ENCODE results near the gene RSF1. TPM values are rescaled to one million over a fixed set of nuclear protein-coding genes. Genes with fewer than 3 reads are reported as not detected.

The RSF1 gene
- total RNA-seq, 1 experiment from 2014 or later, result 62.0 TPM

DNA sequence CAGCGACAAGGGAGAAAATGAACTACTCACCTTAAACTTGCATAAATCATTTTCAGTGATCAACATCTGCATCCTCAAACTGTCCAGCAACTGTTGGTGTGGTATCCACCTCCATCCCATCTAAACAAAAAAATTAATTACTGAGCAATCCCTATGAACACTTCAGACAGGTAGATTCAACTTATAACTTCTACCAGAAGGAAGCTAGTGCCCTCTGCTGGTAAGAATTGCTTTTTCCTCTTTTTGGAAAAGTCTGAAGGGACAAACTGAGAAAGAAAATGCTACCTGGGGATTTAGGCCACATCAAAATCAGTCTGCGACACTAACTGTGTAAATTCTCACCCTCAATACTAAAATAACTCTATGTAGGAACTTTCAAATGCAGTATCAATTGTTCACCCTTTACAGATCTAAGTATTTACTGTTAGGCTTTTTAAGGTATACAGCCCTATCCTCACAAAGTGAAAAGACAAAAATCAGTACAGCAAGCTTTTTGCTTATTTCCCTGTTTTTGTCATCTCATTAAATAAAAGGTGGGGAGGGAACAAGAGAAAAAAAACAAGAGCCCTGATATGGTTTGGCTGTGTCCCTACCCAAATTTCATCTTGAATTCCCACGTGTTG is 200.8 kb downstream of the RSF1 start:
- no TSS peak for BruUV-seq (replicated peaks)
- ChIA-PET POLR2A (interaction anchor here (0.8 to 1.2 kb wide), 4 partner anchors 12 to 424 kb away, joined by 3 to 4 read pairs (median 3); no protein-coding TSS in a partner anchor), CTCF (interaction anchor here (0.6 to 5.7 kb wide), 21 partner anchors 8 to 529 kb away, joined by 3 to 37 read pairs (median 3); no protein-coding TSS in a partner anchor)
- DNase-seq (ENCODE audit: unreplicated experiment), result peak; percentile 58
- intact Hi-C loops (cut with micrococcal nuclease), result loop anchor here (1.0 to 5.0 kb wide), 2 partner anchors 424 to 492 kb away; partner anchors contain the start of gene MYO7A
- H3K9me3 Mint-ChIP-seq (ENCODE audit: unreplicated experiment), result no peaks in the 10 kb centered on the region
- no peak overlapping the region for H3K4me3 Mint-ChIP-seq (ENCODE audit: unreplicated experiment)
- H3K36me3 Mint-ChIP-seq (ENCODE audit: insufficient read depth, unreplicated experiment), result peaks cover 87% of the 10 kb centered on the region
- no peak overlapping the region for H3K27ac Mint-ChIP-seq (ENCODE audit: low read depth, unreplicated experiment)
- H3K27me3 Mint-ChIP-seq (ENCODE audit: insufficient read depth, unreplicated experiment), result no peaks in the 10 kb centered on the region
- no peaks in the 10 kb centered on the region for H3K4me1 Mint-ChIP-seq (ENCODE audit: insufficient read depth, unreplicated experiment)
- TF ChIP-seq, protein P1, sequence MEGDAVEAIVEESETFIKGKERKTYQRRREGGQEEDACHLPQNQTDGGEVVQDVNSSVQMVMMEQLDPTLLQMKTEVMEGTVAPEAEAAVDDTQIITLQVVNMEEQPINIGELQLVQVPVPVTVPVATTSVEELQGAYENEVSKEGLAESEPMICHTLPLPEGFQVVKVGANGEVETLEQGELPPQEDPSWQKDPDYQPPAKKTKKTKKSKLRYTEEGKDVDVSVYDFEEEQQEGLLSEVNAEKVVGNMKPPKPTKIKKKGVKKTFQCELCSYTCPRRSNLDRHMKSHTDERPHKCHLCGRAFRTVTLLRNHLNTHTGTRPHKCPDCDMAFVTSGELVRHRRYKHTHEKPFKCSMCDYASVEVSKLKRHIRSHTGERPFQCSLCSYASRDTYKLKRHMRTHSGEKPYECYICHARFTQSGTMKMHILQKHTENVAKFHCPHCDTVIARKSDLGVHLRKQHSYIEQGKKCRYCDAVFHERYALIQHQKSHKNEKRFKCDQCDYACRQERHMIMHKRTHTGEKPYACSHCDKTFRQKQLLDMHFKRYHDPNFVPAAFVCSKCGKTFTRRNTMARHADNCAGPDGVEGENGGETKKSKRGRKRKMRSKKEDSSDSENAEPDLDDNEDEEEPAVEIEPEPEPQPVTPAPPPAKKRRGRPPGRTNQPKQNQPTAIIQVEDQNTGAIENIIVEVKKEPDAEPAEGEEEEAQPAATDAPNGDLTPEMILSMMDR (IDR thresholded peaks at IDR 0.05; ENCODE audit: unreplicated experiment), result peak; percentile 62

DNA sequence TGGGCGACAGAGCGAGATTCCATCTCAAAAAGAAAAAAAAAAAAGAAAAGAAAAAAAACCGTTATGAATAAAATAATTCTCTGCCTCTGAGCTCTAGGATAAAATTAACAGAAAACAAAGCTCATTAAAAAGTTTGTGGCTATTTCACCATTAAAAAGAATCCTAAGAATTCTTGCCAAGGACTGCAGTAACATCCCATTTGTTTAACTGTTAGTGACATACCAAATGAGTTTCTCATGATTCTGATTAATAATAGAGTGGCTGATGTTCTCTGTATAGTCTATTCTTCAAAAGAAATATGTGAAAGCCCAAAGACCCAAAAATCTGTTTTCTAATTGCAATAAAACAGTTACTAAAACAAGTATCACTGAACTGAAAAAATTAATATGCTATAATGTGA is 202.6 kb downstream of the RSF1 start:
- H3K27ac Mint-ChIP-seq (ENCODE audit: low read depth, unreplicated experiment), result no peak overlapping the region
- TF ChIP-seq, protein P1 (IDR thresholded peaks at IDR 0.05; ENCODE audit: unreplicated experiment), result no peak
- POLR2A ChIA-PET, result interaction anchor here (0.7 to 1.2 kb wide), 2 partner anchors 14 to 16 kb away, joined by 3 read pairs; no protein-coding TSS in a partner anchor
- no peaks in the 10 kb centered on the region for H3K27me3 Mint-ChIP-seq (ENCODE audit: insufficient read depth, unreplicated experiment)
- no peaks in the 10 kb centered on the region for H3K9me3 Mint-ChIP-seq (ENCODE audit: unreplicated experiment)
- H3K36me3 Mint-ChIP-seq (ENCODE audit: insufficient read depth, unreplicated experiment), result peaks cover 85% of the 10 kb centered on the region
- H3K4me3 Mint-ChIP-seq (ENCODE audit: unreplicated experiment), result no peak overlapping the region
- no peaks in the 10 kb centered on the region for H3K4me1 Mint-ChIP-seq (ENCODE audit: insufficient read depth, unreplicated experiment)
- intact Hi-C loops (cut with micrococcal nuclease), result loop anchor here (5.0 kb wide), 1 partner anchor 491 kb away; the partner anchor contains the start of gene MYO7A
- CTCF ChIA-PET, result interaction anchor here (0.5 to 5.7 kb wide), 6 partner anchors 14 to 429 kb away, joined by 3 to 37 read pairs (median 4); no protein-coding TSS in a partner anchor
- DNase-seq (ENCODE audit: unreplicated experiment), result no peak
- no TSS peak for BruUV-seq (replicated peaks)

DNA sequence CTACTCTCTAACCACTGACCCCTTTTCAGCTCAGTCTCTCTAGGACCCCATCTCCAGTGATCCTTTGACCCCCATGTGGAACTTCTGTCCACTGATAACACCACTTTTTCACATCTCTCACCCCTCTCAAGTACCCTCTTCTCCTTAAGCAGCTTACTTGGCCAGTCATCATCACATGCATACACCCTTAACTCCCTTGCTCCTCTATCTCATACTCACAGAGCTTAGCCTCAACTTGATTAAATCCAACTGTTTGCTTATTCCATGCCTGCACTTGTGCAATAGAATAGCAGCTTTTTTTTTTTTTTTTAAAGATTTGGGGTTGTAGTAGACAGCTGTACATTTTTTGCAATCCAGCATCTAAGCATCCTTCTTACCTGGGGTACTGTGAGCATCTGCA is 208.6 kb downstream of the RSF1 start:
- no peaks in the 10 kb centered on the region for H3K27me3 Mint-ChIP-seq (ENCODE audit: insufficient read depth, unreplicated experiment)
- no peak overlapping the region for H3K4me3 Mint-ChIP-seq (ENCODE audit: unreplicated experiment)
- BruUV-seq (replicated peaks), result no TSS peak
- TF ChIP-seq, protein P1 (IDR thresholded peaks at IDR 0.05; ENCODE audit: unreplicated experiment), result no peak
- peaks cover 68% of the 10 kb centered on the region for H3K36me3 Mint-ChIP-seq (ENCODE audit: insufficient read depth, unreplicated experiment)
- intact Hi-C loops (cut with micrococcal nuclease), result no loop called here
- no peaks in the 10 kb centered on the region for H3K4me1 Mint-ChIP-seq (ENCODE audit: insufficient read depth, unreplicated experiment)
- POLR2A ChIA-PET, result interaction anchor here (4.1 kb wide), 1 partner anchor 9 kb away, joined by 23 read pairs; no protein-coding TSS in a partner anchor
- H3K27ac Mint-ChIP-seq (ENCODE audit: low read depth, unreplicated experiment), result no peak overlapping the region
- no peaks in the 10 kb centered on the region for H3K9me3 Mint-ChIP-seq (ENCODE audit: unreplicated experiment)
- DNase-seq (ENCODE audit: unreplicated experiment), result no peak
- CTCF ChIA-PET, result interaction anchor here (1.7 kb wide), 1 partner anchor 63 kb away, joined by 9 read pairs; no protein-coding TSS in a partner anchor

Other genes with a start within 250 kb of the RSF1 start
- 0.27 TPM in 1 of 2 replicates, not detected in the other for gene AQP11, start 230.8 kb downstream of the RSF1 start, total RNA-seq (2022)
- gene CLNS1A, start 182.9 kb downstream of the RSF1 start, total RNA-seq (2022), result 110 and 135 TPM in 2 replicates
- 13.0 and 13.2 TPM in 2 replicates for gene AAMDC, start 422 bp upstream of the RSF1 start, total RNA-seq (2022)
- 21.6 and 25.2 TPM in 2 replicates for gene INTS4, start 173.9 kb upstream of the RSF1 start, total RNA-seq (2022)
- gene KCTD14, start 202.6 kb upstream of the RSF1 start, total RNA-seq (2022), result 1.5 and 2.2 TPM in 2 replicates
- gene THRSP, start 243.1 kb upstream of the RSF1 start, total RNA-seq (2022), result not detected in 2 replicates